ENCODE results near the gene MMP28.

MMP28 gene, protein sequence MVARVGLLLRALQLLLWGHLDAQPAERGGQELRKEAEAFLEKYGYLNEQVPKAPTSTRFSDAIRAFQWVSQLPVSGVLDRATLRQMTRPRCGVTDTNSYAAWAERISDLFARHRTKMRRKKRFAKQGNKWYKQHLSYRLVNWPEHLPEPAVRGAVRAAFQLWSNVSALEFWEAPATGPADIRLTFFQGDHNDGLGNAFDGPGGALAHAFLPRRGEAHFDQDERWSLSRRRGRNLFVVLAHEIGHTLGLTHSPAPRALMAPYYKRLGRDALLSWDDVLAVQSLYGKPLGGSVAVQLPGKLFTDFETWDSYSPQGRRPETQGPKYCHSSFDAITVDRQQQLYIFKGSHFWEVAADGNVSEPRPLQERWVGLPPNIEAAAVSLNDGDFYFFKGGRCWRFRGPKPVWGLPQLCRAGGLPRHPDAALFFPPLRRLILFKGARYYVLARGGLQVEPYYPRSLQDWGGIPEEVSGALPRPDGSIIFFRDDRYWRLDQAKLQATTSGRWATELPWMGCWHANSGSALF

DNA sequence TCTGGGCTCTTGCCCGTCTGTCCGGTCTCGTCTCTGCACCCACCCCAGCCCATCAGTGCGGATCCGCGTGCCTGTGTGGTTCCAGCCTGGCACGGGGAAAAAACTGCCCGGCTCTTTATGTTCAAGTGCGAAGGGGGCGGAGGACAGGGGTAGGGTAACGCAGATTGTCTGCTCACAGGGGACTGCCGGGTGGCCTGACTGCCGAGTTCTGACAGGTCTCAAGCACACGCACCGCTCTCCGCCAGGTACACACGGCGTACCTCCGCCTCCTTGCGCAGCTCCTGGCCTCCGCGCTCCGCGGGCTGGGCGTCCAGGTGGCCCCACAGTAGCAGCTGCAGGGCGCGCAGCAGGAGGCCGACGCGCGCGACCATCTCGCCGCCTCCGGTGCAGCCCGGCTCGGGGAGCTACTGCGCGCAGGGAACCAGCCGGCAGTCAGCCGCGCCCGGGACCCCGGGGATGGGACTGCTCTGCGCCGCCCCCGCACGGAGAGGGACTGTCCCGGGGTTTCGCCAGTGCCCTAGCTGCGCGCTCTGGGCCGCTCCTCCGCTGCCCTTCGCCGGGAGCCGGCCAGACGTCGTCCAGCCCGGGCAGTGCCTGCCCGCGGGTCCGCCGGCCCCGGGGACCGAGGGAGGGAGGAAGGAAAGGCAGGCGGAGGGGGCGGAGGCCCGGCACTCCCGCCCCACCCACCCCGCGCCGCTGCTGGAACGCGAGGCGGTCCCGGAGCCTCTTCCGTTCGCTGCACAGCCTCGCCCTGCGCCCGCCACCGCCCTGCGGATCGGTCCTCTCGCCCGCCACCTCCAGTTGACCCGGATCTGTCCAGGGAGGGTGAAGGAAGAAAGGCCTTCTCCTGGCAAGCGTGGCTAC, at the start of gene MMP28:
Gene MMP28 (minus strand): TSS at position 635 of the 864 bp plus-strand sequence. CDS start 264 bp downstream, at position 371.
- no peaks in the 10 kb centered on the region for H3K27me3 ChIP-seq
- H3K4me1 ChIP-seq = peaks cover 0 to 55% (median 25%) of the 10 kb centered on the region in 4 donors
- TF ChIP-seq, protein P1, sequence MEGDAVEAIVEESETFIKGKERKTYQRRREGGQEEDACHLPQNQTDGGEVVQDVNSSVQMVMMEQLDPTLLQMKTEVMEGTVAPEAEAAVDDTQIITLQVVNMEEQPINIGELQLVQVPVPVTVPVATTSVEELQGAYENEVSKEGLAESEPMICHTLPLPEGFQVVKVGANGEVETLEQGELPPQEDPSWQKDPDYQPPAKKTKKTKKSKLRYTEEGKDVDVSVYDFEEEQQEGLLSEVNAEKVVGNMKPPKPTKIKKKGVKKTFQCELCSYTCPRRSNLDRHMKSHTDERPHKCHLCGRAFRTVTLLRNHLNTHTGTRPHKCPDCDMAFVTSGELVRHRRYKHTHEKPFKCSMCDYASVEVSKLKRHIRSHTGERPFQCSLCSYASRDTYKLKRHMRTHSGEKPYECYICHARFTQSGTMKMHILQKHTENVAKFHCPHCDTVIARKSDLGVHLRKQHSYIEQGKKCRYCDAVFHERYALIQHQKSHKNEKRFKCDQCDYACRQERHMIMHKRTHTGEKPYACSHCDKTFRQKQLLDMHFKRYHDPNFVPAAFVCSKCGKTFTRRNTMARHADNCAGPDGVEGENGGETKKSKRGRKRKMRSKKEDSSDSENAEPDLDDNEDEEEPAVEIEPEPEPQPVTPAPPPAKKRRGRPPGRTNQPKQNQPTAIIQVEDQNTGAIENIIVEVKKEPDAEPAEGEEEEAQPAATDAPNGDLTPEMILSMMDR (IDR thresholded peaks at IDR 0.05) = no peak
- peak within 1 kb of the TSS; percentile 67 to 80 for H3K27ac ChIP-seq
- no peaks in the 10 kb centered on the region for H3K36me3 ChIP-seq
- H3K9me3 ChIP-seq = no peaks in the 10 kb centered on the region
- peak within 1 kb of the TSS; percentile 73 to 77 for H3K4me3 ChIP-seq
- intact Hi-C loops (cut with DNase I; ENCODE audit: low total_unique reads) = no loop called here
- no peak for DNase-seq

DNA sequence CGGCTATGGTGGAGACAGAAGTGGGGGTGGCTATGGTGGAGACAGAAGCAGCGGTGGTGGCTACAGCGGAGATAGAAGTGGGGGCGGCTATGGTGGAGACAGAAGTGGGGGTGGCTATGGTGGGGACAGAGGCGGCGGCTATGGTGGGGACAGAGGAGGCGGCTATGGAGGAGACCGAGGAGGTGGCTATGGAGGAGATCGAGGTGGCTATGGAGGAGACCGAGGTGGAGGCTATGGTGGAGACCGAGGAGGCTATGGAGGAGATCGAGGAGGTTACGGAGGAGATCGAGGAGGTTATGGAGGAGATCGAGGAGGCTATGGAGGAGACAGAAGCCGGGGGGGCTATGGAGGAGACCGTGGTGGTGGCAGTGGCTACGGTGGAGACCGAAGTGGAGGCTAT, 49.1 kb upstream of the MMP28 start:
- peaks cover 69 to 98% (median 94%) of the 10 kb centered on the region in 3 donors for H3K36me3 ChIP-seq
- intact Hi-C loops (cut with DNase I; ENCODE audit: low total_unique reads) = no loop called here
- H3K9me3 ChIP-seq = no peaks in the 10 kb centered on the region
- TF ChIP-seq, protein P1 (IDR thresholded peaks at IDR 0.05) = no peak
- H3K27me3 ChIP-seq = no peaks in the 10 kb centered on the region
- H3K4me1 ChIP-seq = no peaks in the 10 kb centered on the region
- H3K4me3 ChIP-seq = no peak overlapping the region
- DNase-seq = no peak
- H3K27ac ChIP-seq = no peak overlapping the region

DNA sequence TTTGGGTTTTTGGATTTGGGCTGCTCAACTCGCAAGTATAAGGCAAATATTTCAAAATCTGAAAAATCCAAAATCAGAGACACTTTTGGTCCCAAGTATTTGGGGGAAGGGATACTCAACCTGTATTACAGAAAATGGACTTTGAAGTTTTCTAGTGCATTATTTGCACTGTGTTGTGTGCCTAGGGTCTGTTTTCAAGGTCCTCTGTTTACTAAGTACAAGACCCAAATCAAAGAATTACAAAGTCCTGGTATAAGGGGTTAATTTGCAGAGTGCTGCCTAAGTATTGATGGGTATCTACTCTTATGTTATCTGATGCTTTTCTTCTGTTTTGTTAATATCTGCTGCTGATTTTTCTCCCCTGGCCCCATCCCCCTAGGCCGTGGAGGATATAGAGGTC, 48.3 kb upstream of the MMP28 start:
- Histone ChIP-seq H3K27ac (no peak overlapping the region), H3K4me1 (no peaks in the 10 kb centered on the region), H3K4me3 (no peak overlapping the region), H3K36me3 (peaks cover 76 to 98% (median 92%) of the 10 kb centered on the region in 3 donors), H3K9me3 (no peaks in the 10 kb centered on the region), H3K27me3 (no peaks in the 10 kb centered on the region)
- DNase-seq = no peak
- TF ChIP-seq, protein P1 (IDR thresholded peaks at IDR 0.05) = no peak
- intact Hi-C loops (cut with DNase I; ENCODE audit: low total_unique reads) = no loop called here

DNA sequence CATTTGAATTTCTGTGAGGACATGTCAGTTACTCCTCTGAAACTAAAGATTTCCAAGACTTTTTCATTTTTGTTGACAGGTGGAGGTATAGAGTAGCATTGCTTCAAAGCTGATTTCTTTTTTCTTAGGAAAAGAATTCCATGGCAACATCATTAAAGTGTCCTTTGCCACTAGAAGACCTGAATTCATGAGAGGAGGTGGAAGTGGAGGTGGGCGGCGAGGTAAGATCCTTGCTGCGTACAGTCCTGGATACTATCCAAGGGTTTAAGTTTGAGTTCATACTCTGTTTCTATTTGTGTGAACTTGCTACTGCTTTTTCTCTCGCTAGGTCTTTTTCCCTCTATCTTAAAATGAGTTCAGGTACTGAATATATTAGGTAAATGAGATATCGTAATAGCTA, 46.8 kb upstream of the MMP28 start:
- intact Hi-C loops (cut with DNase I; ENCODE audit: low total_unique reads) = no loop called here
- Histone ChIP-seq H3K27ac (no peak overlapping the region), H3K36me3 (peaks cover 86 to 99% (median 97%) of the 10 kb centered on the region in 3 donors), H3K27me3 (no peaks in the 10 kb centered on the region), H3K9me3 (no peaks in the 10 kb centered on the region), H3K4me1 (no peaks in the 10 kb centered on the region), H3K4me3 (no peak overlapping the region)
- DNase-seq = no peak
- TF ChIP-seq, protein P1 (IDR thresholded peaks at IDR 0.05) = no peak

DNA sequence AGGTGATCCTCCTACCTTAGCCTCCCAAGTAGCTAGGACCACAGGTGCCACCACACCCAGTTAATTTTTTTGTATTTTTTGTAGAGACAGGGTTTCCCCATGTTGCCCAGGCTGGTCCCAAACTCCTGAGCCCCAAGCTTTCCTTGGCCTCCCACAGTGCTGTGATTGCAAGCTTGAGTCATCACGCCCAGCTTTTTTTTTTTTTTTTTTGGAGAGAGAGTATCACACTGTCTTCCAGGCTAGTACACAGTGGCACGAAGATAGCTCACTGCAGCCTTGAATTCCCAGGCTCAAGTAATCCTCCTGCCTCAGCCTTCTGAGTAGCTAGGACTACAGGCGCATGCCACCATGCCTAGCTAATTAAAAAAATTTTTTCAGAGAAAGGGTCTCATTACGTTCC, 46.1 kb upstream of the MMP28 start:
- DNase-seq = no peak
- Histone ChIP-seq H3K4me3 (no peak overlapping the region), H3K9me3 (no peaks in the 10 kb centered on the region), H3K27me3 (no peaks in the 10 kb centered on the region), H3K4me1 (no peaks in the 10 kb centered on the region), H3K36me3 (peaks cover 85 to 99% (median 97%) of the 10 kb centered on the region in 3 donors), H3K27ac (no peak overlapping the region)
- TF ChIP-seq, protein P1 (IDR thresholded peaks at IDR 0.05) = no peak
- intact Hi-C loops (cut with DNase I; ENCODE audit: low total_unique reads) = no loop called here

All from tibial artery (tissue), 4 donors.